GM13976 (cell line): ENCODE measurements around the gene COPE.

Experiments used
- DNase-seq: peaks from one replicate; pipeline ENCODE4 v3.0.0; 2012; ENCODE audit warnings: low spot score
- in situ Hi-C: fragments of 300-500 bp; cut with MboI; formaldehyde crosslinking; loops from one replicate; pipeline ENCODE4 v1.12.0; 2022; ENCODE audit warnings: low sequenced_read_pairs, mixed read lengths, inconsistent platforms; ENCODE audit not compliant: unreplicated experiment
- TF ChIP-seq, protein P1 (sequence below): IDR thresholded peaks from 2 replicates; pipeline ENCODE4 v1.5.1; 2012; ENCODE audit warnings: borderline replicate concordance, mild to moderate bottlenecking; ENCODE audit not compliant: insufficient read depth; ENCODE audit errors: extremely low read depth, missing control alignments, control extremely low read depth

Gene COPE

DNA sequence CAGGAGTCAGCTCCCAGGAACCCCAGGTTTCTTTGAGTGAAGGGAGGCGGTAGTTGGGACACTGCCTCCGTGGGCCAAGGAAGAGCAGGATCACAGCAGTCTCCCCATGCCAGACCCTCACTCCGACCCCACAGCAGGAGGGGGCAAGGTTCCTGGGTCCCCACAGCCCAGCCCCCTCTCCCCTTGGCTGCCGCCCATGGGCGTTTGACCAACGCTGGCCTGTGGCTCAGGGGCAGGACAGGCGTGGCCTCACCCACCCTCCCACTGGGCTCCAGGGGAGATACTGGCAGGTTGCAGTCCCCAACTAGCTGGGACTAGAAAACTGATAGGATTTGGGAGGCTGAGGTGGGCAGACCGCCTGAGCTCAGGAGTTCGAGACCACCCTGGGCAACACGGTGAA lies 9.2 kb downstream of the COPE start:
- TF ChIP-seq, protein P1, sequence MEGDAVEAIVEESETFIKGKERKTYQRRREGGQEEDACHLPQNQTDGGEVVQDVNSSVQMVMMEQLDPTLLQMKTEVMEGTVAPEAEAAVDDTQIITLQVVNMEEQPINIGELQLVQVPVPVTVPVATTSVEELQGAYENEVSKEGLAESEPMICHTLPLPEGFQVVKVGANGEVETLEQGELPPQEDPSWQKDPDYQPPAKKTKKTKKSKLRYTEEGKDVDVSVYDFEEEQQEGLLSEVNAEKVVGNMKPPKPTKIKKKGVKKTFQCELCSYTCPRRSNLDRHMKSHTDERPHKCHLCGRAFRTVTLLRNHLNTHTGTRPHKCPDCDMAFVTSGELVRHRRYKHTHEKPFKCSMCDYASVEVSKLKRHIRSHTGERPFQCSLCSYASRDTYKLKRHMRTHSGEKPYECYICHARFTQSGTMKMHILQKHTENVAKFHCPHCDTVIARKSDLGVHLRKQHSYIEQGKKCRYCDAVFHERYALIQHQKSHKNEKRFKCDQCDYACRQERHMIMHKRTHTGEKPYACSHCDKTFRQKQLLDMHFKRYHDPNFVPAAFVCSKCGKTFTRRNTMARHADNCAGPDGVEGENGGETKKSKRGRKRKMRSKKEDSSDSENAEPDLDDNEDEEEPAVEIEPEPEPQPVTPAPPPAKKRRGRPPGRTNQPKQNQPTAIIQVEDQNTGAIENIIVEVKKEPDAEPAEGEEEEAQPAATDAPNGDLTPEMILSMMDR, result no peak
- in situ Hi-C loops, result no loop called here
- no peak for DNase-seq

DNA sequence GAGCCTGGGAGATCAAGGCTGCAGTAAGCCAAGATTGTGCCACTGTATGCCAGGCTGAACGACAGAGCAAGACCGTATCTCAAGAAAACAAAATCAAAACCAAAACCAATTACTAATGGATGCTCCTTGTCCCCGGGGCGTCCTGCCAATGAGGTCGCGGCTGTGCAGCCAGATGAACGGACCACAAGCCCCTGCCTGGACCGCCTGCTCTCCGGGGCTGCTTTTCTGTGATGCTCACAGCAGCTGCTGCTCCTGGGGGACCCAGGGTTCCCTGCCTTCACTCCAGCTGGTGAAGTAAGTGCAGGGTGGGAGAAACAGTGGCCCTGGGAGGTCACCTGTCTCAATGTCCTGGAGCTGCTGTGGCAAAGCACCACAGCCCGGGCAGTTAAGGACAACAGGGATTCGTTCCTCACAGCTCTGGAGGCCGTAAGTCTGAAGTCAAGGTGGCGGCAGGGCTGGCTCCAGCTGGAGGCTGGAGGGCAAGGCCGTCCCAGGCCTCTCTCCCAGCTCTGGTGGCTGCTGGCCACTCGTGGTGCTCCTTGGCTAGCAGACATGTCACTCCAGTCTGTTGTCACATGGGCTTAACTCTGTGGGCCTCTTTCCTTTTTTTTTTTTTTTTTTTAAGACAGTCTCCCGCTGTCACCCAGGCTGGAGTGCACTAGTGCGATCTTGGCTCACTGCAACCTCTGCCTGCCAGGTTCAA lies 10.1 kb downstream of the COPE start:
- TF ChIP-seq, protein P1, result no peak
- in situ Hi-C loops, result no loop called here

DNA sequence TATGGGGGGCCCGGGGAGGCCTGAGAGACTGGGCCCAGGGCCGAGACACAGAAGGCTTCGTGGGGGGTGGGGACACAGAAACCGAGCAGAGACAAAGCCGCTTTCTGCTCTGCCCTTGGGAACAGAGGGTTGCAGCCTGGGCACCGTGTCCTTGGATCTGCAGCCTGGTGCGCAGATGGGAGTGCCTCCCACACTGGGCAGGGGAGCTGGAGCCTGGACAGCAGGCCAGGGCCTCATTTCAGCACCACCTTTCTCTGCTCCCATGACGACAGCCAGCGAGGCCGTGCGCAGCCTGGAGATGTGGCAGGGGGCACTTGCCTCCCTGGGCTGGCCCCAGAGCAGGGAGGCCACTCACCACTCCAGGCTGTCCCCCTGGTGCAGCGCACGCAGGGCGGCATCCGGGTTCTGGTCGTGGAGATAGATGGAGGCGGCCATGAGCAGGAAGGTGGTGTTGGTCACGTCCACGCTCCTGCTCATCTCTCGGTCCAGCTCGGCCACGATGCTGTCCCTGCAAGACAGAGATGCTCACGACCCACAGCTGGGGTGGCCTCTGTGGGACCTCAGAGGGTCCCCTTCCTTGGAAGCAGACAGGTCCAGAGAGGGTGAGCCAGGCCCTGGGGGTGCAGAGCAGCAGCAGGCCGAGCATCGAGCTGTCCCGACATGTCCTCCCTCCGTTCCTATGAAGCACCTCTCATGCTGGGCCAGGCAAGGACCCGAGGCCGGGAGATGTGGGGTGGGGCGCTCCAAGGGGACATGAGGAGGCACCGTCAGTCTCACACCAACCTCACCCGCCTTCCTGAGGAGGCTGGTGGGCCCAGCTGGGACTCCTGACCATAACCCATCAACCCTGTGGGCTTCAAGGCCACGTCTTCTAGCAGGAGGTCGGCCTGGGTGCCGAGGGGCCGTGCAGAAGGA lies 12.3 kb downstream of the COPE start:
- no peak for DNase-seq
- TF ChIP-seq, protein P1, result no peak
- in situ Hi-C loops, result no loop called here

More for the DNA sequence above, 10.1 kb downstream of the COPE start:
- no peak for DNase-seq

DNA sequence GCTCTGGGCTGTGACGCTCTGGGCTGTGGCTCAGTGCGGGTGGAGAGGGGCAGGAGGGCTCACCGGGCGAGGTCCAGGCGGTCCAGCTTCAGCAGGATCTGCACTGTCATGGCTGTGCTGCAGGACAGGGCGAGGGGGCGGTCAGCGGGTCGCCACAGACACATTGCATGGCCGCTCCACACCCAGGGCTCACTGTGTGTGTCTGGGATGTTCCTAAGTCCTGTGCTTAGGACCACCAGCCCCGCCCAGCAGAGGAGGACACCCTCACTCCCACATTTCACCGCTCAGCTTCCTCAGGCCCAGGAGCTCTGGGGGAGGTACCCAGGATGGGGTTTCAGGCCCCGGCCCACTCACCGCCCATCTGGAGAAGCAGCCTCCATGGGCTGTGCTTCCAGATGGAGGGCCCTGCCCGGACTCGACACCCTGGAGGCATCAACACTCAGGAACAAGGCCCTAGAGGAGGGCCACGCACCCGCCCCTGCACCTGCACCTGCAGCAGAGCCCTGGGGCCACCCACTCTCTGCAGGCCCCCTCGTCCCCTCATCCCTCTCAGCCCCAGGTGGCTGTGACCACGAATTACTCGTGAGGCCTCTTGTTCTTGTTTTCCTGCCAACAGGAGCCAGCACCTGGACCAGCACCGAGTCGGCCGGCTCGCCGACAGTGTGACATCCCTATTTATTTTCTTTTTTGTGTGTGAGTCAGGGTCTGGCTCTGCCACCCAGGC lies 13.5 kb downstream of the COPE start:
- in situ Hi-C loops, result no loop called here
- DNase-seq, result no peak

DNA sequence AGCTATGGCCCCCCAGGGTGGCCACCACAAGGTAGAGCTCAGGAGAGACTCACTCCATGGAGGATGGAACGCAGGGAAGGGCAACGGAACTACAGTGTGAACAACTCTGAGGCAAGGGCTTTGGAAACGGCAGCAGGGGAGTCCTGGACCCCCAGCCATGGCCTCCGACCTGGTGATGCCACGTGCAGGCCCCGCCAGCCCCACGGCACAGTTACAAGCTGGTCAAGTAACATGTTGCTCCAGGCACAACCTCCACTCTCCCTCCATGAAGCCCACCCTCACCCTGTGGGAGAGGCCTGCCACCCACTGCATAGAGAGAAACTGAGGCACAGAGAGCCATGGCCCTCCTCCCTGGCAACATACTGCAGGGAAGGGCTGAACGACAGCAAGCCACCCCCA lies 14.1 kb downstream of the COPE start:
- in situ Hi-C loops, result no loop called here
- TF ChIP-seq, protein P1, result no peak
- no peak for DNase-seq

More for the DNA sequence above, 13.5 kb downstream of the COPE start:
- TF ChIP-seq, protein P1, result no peak

DNA sequence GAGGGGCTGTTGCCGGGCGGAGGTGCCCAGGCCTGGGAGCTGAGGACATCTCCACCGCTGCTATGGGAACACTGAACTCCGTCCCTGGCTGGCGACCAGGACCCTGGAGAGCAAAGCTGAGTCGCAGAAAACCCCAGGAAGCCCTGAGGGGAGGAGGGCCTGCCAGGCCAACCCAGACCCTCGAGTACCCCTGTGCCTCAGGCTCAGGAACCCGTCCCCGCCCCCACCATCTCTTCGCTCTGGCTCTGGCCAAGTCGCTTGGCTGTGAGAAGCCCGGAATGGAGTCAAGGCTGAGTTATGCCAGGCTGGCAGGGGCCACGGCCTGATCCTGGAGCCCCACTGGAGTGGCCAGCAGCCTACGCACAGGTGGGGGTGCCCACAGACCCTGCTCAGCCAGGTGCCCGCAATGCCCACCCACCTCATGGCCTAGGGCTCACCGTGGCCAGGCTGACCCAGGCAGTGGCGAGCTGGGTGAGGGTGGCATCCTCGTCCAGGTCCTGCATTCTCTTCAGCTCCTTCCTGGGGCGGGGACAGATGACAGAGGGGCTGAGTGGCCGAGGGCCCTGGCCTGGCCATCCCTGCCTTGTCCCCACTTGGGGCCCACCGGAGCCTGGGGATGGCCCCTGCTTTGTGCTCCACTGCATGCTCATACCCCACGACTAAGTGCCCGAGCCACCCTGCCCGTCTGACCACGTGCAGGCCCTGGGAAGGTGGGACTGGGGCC lies 14.7 kb downstream of the COPE start:
- TF ChIP-seq, protein P1, result no peak
- in situ Hi-C loops, result no loop called here
- DNase-seq, result no peak
